Measurements from ENCODE around the gene CFAP99. TPM values are rescaled to one million over a fixed set of nuclear protein-coding genes. Genes with fewer than 3 reads are reported as not detected.

CFAP99 gene
- total RNA-seq (2021; ENCODE audit: unreplicated experiment) (0.33 TPM), Bru-seq, nascent RNA (percentile 22 among the genes with signal in this experiment), BruChase-seq, experiment 1, labeled RNA remaining after a 2-hour chase (percentile 24 among the genes with signal in this experiment), BruChase-seq, experiment 2, labeled RNA remaining after a 6-hour chase (percentile 25 among the genes with signal in this experiment)
- polyA plus RNA-seq (2012; ENCODE audit: insufficient read length) = 0.21 TPM
- long read RNA-seq = 0 reads

DNA sequence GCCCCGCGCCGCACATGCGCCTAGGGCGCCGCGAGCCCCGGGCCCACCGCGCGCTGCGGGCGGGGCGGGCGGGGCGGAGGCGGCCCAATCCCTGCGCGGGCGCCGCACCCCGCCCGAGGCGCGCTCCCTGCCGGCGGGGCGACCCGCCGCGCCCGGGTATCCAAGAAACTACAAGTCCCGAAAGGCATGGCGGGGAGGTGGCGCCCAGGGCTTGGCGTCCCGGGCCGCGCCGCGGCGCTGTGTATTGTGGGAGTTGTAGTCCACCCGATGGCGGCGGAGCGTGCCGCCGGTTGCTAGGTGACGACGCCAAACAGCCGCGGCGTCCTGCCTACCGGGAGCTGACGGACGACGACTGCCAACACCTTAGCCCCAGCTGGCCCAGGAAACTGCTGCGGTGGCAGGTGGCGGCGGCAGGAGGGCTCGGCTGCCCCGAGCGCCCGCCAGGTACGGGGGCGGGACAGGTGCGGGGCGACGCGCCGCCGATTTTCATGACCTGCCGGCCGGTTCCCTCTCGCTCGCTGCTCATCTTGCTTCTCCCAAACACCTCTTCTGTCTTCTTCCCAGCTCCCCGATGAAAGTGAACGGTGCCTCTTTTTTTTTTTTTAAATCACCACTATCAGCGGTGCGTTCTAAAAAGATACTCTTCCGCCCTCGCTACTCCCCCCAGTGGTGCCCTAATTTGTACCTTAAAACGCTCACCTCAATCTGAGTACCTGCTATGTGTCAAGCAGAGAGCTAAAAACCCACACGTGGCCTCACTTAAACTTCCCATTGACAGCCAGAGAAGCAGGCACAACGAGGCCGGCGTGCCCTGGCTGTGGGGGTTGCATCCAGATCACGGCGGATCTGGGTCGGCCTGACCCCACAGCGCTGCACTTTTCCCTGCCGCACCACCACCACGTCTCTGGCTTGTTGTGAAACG, at the start of gene CFAP99:
TSS of gene CFAP99 (plus strand) at position 306 of the 922 bp plus-strand sequence.
- POLR2A ChIA-PET = interaction anchor here (0.5 to 0.6 kb wide), 2 partner anchors 157 to 918 kb away, joined by 3 read pairs; no protein-coding TSS in a partner anchor
- in situ Hi-C loops (cut with HindIII; ENCODE audit: low pct_unique_long_range_greater_than_20kb, low sequenced_read_pairs) = no loop called here
- Histone ChIP-seq H3K27me3 (ENCODE audit: control insufficient read depth, insufficient read depth, low read length) (no peaks in the 10 kb centered on the region), H3K4me1 (ENCODE audit: control insufficient read depth, insufficient read depth, low read length) (peaks cover 15% of the 10 kb centered on the region), H3K9me3 (ENCODE audit: control insufficient read depth, insufficient read depth, low read depth, low read length) (no peaks in the 10 kb centered on the region), H3K27ac (ENCODE audit: low read length) (peak within 1 kb of the TSS; percentile 77), H3K4me3 (ENCODE audit: low read depth in 2 of 2, low read length in 2 of 2) (peak within 1 kb of the TSS; percentile 60 to 73), H3K36me3 (ENCODE audit: control insufficient read depth, insufficient read depth, low read length) (no peaks in the 10 kb centered on the region)
- no peak for DNase-seq (ENCODE audit: low read depth, low spot score)
- ATAC-seq = peak; percentile 87
- TF ChIP-seq, protein P1, sequence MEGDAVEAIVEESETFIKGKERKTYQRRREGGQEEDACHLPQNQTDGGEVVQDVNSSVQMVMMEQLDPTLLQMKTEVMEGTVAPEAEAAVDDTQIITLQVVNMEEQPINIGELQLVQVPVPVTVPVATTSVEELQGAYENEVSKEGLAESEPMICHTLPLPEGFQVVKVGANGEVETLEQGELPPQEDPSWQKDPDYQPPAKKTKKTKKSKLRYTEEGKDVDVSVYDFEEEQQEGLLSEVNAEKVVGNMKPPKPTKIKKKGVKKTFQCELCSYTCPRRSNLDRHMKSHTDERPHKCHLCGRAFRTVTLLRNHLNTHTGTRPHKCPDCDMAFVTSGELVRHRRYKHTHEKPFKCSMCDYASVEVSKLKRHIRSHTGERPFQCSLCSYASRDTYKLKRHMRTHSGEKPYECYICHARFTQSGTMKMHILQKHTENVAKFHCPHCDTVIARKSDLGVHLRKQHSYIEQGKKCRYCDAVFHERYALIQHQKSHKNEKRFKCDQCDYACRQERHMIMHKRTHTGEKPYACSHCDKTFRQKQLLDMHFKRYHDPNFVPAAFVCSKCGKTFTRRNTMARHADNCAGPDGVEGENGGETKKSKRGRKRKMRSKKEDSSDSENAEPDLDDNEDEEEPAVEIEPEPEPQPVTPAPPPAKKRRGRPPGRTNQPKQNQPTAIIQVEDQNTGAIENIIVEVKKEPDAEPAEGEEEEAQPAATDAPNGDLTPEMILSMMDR (IDR thresholded peaks at IDR 0.05) = peak; percentile 47; the same call in 1 of the 2 replicates
- no peak for TF ChIP-seq TCF7L2 (IDR thresholded peaks at IDR 0.05; ENCODE audit: low read depth, low read length)
- CTCF ChIA-PET = interaction anchor here (0.5 to 0.6 kb wide), 3 partner anchors 25 to 86 kb away, joined by 3 to 7 read pairs (median 3); no protein-coding TSS in a partner anchor
- no TSS peak for BruUV-seq (replicated peaks)
- intact Hi-C loops (cut with micrococcal nuclease; ENCODE audit: unreplicated experiment) = no loop called here

DNA sequence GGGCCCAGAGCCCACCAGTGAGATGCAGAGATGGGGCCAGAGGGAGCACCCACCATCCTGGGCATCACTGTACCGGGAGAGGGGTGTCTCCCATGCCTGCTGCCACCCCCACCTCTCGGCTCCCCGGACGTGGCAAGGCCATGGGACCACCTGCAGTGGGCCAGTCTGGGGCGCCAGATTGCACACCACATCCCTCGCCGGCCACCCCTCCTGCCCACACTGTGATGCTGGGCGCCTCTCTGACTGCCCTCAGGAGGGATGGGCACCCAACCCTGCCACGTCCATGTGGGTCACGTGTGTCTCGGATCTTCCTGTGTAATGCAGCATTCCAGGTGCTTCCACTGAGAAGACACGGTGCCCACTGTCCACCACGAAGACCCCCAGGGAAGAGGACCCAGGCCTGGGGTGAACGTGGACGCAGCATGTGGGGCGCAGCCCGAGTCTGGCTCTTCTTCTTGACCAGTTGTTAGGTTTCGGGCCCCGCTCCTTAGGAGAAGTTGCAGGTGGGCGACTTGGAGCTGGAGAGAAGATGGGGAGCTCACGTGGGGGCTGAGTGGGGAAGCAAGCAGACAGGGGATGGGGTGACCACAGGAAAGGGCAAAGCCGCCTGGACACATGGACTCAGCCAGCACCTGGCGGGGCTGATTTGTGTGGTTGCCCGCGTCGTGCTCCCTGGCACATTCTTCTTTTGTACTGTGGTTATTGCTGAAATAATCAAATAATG, 48.0 kb upstream of the CFAP99 start:
- CTCF ChIA-PET = no interaction called here
- Histone ChIP-seq H3K27me3 (ENCODE audit: control insufficient read depth, insufficient read depth, low read length) (no peaks in the 10 kb centered on the region), H3K36me3 (ENCODE audit: control insufficient read depth, insufficient read depth, low read length) (no peaks in the 10 kb centered on the region), H3K9me3 (ENCODE audit: control insufficient read depth, insufficient read depth, low read depth, low read length) (no peaks in the 10 kb centered on the region), H3K27ac (ENCODE audit: low read length) (no peak overlapping the region), H3K4me1 (ENCODE audit: control insufficient read depth, insufficient read depth, low read length) (no peaks in the 10 kb centered on the region), H3K4me3 (ENCODE audit: low read depth in 2 of 2, low read length in 2 of 2) (no peak overlapping the region)
- no peak for TF ChIP-seq TCF7L2 (IDR thresholded peaks at IDR 0.05; ENCODE audit: low read depth, low read length)
- TF ChIP-seq, protein P1 (IDR thresholded peaks at IDR 0.05) = no peak
- no peak for TF ChIP-seq SIN3A (IDR thresholded peaks at IDR 0.05; ENCODE audit: borderline replicate concordance, insufficient read depth, low read depth, low read length)
- TF ChIP-seq, protein P2, sequence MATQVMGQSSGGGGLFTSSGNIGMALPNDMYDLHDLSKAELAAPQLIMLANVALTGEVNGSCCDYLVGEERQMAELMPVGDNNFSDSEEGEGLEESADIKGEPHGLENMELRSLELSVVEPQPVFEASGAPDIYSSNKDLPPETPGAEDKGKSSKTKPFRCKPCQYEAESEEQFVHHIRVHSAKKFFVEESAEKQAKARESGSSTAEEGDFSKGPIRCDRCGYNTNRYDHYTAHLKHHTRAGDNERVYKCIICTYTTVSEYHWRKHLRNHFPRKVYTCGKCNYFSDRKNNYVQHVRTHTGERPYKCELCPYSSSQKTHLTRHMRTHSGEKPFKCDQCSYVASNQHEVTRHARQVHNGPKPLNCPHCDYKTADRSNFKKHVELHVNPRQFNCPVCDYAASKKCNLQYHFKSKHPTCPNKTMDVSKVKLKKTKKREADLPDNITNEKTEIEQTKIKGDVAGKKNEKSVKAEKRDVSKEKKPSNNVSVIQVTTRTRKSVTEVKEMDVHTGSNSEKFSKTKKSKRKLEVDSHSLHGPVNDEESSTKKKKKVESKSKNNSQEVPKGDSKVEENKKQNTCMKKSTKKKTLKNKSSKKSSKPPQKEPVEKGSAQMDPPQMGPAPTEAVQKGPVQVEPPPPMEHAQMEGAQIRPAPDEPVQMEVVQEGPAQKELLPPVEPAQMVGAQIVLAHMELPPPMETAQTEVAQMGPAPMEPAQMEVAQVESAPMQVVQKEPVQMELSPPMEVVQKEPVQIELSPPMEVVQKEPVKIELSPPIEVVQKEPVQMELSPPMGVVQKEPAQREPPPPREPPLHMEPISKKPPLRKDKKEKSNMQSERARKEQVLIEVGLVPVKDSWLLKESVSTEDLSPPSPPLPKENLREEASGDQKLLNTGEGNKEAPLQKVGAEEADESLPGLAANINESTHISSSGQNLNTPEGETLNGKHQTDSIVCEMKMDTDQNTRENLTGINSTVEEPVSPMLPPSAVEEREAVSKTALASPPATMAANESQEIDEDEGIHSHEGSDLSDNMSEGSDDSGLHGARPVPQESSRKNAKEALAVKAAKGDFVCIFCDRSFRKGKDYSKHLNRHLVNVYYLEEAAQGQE (IDR thresholded peaks at IDR 0.05; ENCODE audit: insufficient read depth in 1 of 2, low read depth in 2 of 2, low read length in 1 of 2) = no peak
- no peak for TF ChIP-seq POLR2AphosphoS5 (IDR thresholded peaks at IDR 0.05; ENCODE audit: low read depth, low read length)
- in situ Hi-C loops (cut with HindIII; ENCODE audit: low pct_unique_long_range_greater_than_20kb, low sequenced_read_pairs) = no loop called here
- BruUV-seq (replicated peaks) = no TSS peak
- DNase-seq (ENCODE audit: low read depth, low spot score) (no peak), ATAC-seq (no peak)
- intact Hi-C loops (cut with micrococcal nuclease; ENCODE audit: unreplicated experiment) = no loop called here
- POLR2A ChIA-PET = no interaction called here

Data from Panc1 (cell line).